Neuronal stem cell (in vitro differentiated cells): ENCODE measurements around the gene ITPKC.
"Not testable (repeated sequence)": the region's sequence is repeated elsewhere in the genome, so short reads cannot be mapped to it uniquely, and the experiment has no call there.

Experiments used
- DNase-seq: peaks from one replicate; pipeline ENCODE4 v3.0.0-alpha.2; 2013; ENCODE audit warnings: low spot score
- H2AFZ ChIP-seq: one replicate; pipeline ENCODE4 v1.6.1; 2013; ENCODE audit warnings: mild to moderate bottlenecking, low read length, inconsistent platforms
- H2AK5ac ChIP-seq: 2 replicates; pipeline ENCODE4 v1.6.1; 2013; ENCODE audit warnings: low read depth, mild to moderate bottlenecking, inconsistent platforms, low read length, moderate library complexity, mixed read lengths
- H2BK120ac ChIP-seq: 2 replicates; pipeline ENCODE4 v1.6.1; 2013; ENCODE audit warnings: low read depth, mild to moderate bottlenecking, inconsistent platforms, low read length, moderate library complexity, mixed read lengths
- H2BK12ac ChIP-seq: one replicate; pipeline ENCODE4 v1.6.1; 2013; ENCODE audit warnings: low read length, inconsistent platforms
- H2BK15ac ChIP-seq: 2 replicates; pipeline ENCODE4 v1.6.1; 2013; ENCODE audit warnings: mild to moderate bottlenecking, low read length, inconsistent platforms, mixed read lengths
- H2BK5ac ChIP-seq: one replicate; pipeline ENCODE4 v1.6.1; 2013; ENCODE audit warnings: inconsistent platforms, mild to moderate bottlenecking, low read length, moderate library complexity
- H3K14ac ChIP-seq: one replicate; pipeline ENCODE4 v1.6.1; 2013; ENCODE audit warnings: low read length, inconsistent platforms
- H3K18ac ChIP-seq: 2 replicates; pipeline ENCODE4 v1.6.1; 2013; ENCODE audit warnings: low read length, inconsistent platforms
- H3K23ac ChIP-seq: 2 replicates; pipeline ENCODE4 v1.6.1; 2013; ENCODE audit warnings: low read depth, mild to moderate bottlenecking, mixed read lengths, low read length, inconsistent platforms; ENCODE audit not compliant: poor library complexity
- H3K27ac ChIP-seq: replicated peaks from 3 replicates; pipeline ENCODE4 v1.5.1; 2013; ENCODE audit warnings: low read length, inconsistent platforms
- H3K27me3 ChIP-seq, 3 experiments: 2 replicates each; pipeline ENCODE4 v1.6.1; 2013; ENCODE audit warnings: low read length in 3 of 3, mild to moderate bottlenecking in 2 of 3, inconsistent platforms in 1 of 3, low read depth in 1 of 3, mixed read lengths in 1 of 3, moderate library complexity in 1 of 3; ENCODE audit not compliant: control insufficient read depth in 3 of 3, insufficient read depth in 3 of 3
- H3K36me3 ChIP-seq, 2 donors: replicated peaks in 1 of 2; 2 replicates each; pipeline ENCODE4 v1.6.1; 2013; ENCODE audit warnings: low read length in 2 of 2; ENCODE audit not compliant: control insufficient read depth in 2 of 2, insufficient read depth in 2 of 2
- H3K4ac ChIP-seq: 2 replicates; pipeline ENCODE4 v1.6.1; 2013; ENCODE audit warnings: inconsistent platforms, mild to moderate bottlenecking, low read length, moderate library complexity
- H3K4me1 ChIP-seq, 2 donors: 1 replicate in 1 of 2; 2 replicates in 1 of 2; pipeline ENCODE4 v1.6.1; 2013; ENCODE audit warnings: low read length in 2 of 2, low read depth in 1 of 2; ENCODE audit not compliant: control insufficient read depth in 2 of 2, insufficient read depth in 1 of 2
- H3K4me2 ChIP-seq: one replicate; pipeline ENCODE4 v1.6.1; 2013; ENCODE audit warnings: mild to moderate bottlenecking, low read length, inconsistent platforms; ENCODE audit not compliant: insufficient read depth, poor library complexity, severe bottlenecking
- H3K4me3 ChIP-seq, 2 donors: 2 replicates each; pipeline ENCODE4 v1.5.1; 2013; ENCODE audit warnings: low read length in 2 of 2, mild to moderate bottlenecking in 2 of 2, inconsistent platforms in 1 of 2, moderate library complexity in 1 of 2
- H3K79me1 ChIP-seq: one replicate; pipeline ENCODE4 v1.6.1; 2013; ENCODE audit warnings: low read depth, mild to moderate bottlenecking, inconsistent platforms, low read length, moderate library complexity
- H3K9ac ChIP-seq: one replicate; pipeline ENCODE4 v1.6.1; 2013; ENCODE audit warnings: mild to moderate bottlenecking, low read depth, low read length, inconsistent platforms; ENCODE audit not compliant: poor library complexity
- H3K9me3 ChIP-seq, 2 donors: replicated peaks in 1 of 2; 2 replicates each; pipeline versions ENCODE3 to v1.6.1; 2013; ENCODE audit warnings: low read length in 2 of 2, mild to moderate bottlenecking in 2 of 2, inconsistent platforms in 1 of 2, low read depth in 1 of 2, mixed read lengths in 1 of 2, moderate library complexity in 1 of 2; ENCODE audit not compliant: control insufficient read depth in 2 of 2, insufficient read depth in 1 of 2
- H4K8ac ChIP-seq: one replicate; pipeline ENCODE4 v1.6.1; 2013; ENCODE audit warnings: low read depth, mild to moderate bottlenecking, inconsistent platforms, low read length, moderate library complexity
- H4K91ac ChIP-seq: one replicate; pipeline ENCODE4 v1.6.1; 2013; ENCODE audit warnings: low read length, low read depth, mild to moderate bottlenecking, inconsistent platforms; ENCODE audit not compliant: poor library complexity
- WGBS, 2 donors: extraction: QIAGEN DNeasy Blood & Tissue Kit; methylation state at CpG; one replicate each; pipeline ENCODE4 v1.1.7; 2013; ENCODE audit warnings: missing lambda C conversion rate in 2 of 2, mixed read lengths in 1 of 2; ENCODE audit not compliant: insufficient read length in 2 of 2, insufficient replicate concordance in 1 of 2; ENCODE audit errors: extremely low coverage in 2 of 2; 5-methylcytosine and 5-hydroxymethylcytosine counted together

Gene ITPKC

GRCh38 chr19:40730065-40730464 lies 13.2 kb downstream of the ITPKC start:
- H2BK15ac ChIP-seq, H2BK120ac ChIP-seq, H3K4me1 ChIP-seq, H3K27ac ChIP-seq, H3K4ac ChIP-seq, H3K79me1 ChIP-seq, H3K4me2 ChIP-seq, H2BK12ac ChIP-seq, H3K23ac ChIP-seq, H2AFZ ChIP-seq, H2BK5ac ChIP-seq, H4K8ac ChIP-seq, H3K18ac ChIP-seq, H3K9ac ChIP-seq, H3K14ac ChIP-seq, H3K27me3 ChIP-seq, H4K91ac ChIP-seq, H3K9me3 ChIP-seq, H2AK5ac ChIP-seq, H3K4me3 ChIP-seq, DNase-seq: not testable (repeated sequence)
- H3K36me3 ChIP-seq, result peaks cover 31 to 86% of the 10 kb centered on the region in 2 donors
- WGBS, 2 donors, result no CpG with 5 or more reads among the region's 5 CpGs

- H2AFZ ChIP-seq, H3K9me3 ChIP-seq, H3K4ac ChIP-seq, H2BK5ac ChIP-seq, H3K9ac ChIP-seq, H3K18ac ChIP-seq, H3K79me1 ChIP-seq, H4K91ac ChIP-seq, H3K23ac ChIP-seq, DNase-seq, H3K4me1 ChIP-seq, H2AK5ac ChIP-seq, H3K27ac ChIP-seq, H2BK15ac ChIP-seq, H3K4me3 ChIP-seq, H3K14ac ChIP-seq, H2BK120ac ChIP-seq, H3K4me2 ChIP-seq, H2BK12ac ChIP-seq, H4K8ac ChIP-seq, H3K27me3 ChIP-seq: not testable (repeated sequence)
- no CpG with 5 or more reads among the region's 16 CpGs for WGBS, 2 donors
- peaks cover 40 to 89% of the 10 kb centered on the region in 2 donors for H3K36me3 ChIP-seq
Measured at GRCh38 chr19:40732304-40732703, 15.4 kb downstream of the ITPKC start.

GRCh38 chr19:40733149-40733548 lies 16.2 kb downstream of the ITPKC start:
- Histone ChIP-seq H3K27ac (no peak overlapping the region), H3K18ac (no peak overlapping the region), H3K4me1 (no peaks in the 10 kb centered on the region), H3K4me2 (no peak overlapping the region), H3K9ac (no peak overlapping the region), H3K79me1 (no peaks in the 10 kb centered on the region), H2BK120ac (no peak overlapping the region), H2BK12ac (no peak overlapping the region), H3K4me3 (peak overlapping the region in 1 of 2 donors; percentile 23), H2BK5ac (no peak overlapping the region), H3K23ac (no peak overlapping the region), H3K36me3 (peaks cover 36 to 86% of the 10 kb centered on the region in 2 donors), H3K9me3 (no peaks in the 10 kb centered on the region), H4K91ac (no peak overlapping the region), H2AK5ac (no peak overlapping the region), H4K8ac (no peak overlapping the region), H2BK15ac (no peak overlapping the region), H3K14ac (no peak overlapping the region), H3K4ac (no peak overlapping the region), H2AFZ (no peak overlapping the region), H3K27me3 (no peaks in the 10 kb centered on the region)
- no CpG with 5 or more reads among the region's 13 CpGs for WGBS, 2 donors
- DNase-seq, result no peak

DNA sequence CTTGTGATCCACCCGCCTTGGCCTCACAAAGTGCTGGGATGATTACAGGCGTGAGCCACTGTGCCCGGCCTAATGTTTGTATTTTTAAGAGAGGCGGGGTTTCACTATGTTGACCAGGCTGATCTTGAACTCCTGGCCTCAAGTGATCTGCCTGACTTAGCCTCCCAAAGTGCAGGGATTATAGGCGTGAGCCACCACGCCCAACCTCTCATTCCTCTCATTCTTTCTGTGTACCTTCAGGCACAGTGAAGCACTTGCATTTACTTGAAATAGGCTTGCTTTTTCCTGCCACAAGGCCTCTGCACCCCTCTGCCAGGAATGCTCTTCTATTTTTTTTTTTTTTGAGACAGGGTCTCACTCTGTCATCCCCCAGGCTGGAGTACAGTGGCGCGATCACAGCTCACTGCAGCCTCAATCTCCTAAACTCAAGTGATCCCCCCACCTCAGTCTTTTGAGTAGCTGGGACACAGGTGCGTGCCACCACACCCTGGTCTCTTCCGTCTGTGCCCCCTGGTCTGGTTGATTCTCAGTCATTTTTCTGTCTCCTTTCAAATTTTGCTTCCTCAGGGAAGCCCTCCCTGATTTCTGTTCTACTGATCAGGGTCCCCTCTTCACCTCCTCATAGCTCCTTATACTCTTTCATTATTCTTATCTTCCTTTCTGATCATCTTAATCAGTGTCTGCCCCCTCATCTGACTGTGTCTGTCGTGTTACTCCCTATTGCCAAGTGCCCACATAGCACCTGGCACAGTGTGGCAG lies 18.3 kb downstream of the ITPKC start:
- no peak overlapping the region for H3K4me3 ChIP-seq
- H3K79me1 ChIP-seq, result peaks cover 3% of the 10 kb centered on the region
- no peak overlapping the region for H2BK12ac ChIP-seq
- H4K91ac ChIP-seq, result no peak overlapping the region
- H3K36me3 ChIP-seq, result peaks cover 44 to 86% of the 10 kb centered on the region in 2 donors
- H3K9ac ChIP-seq, result no peak overlapping the region
- no peak overlapping the region for H3K23ac ChIP-seq
- WGBS, 2 donors, result no CpG with 5 or more reads among the region's 11 CpGs
- no peak overlapping the region for H3K4ac ChIP-seq
- no peaks in the 10 kb centered on the region for H3K27me3 ChIP-seq
- H2BK5ac ChIP-seq, result no peak overlapping the region
- H2AFZ ChIP-seq, result no peak overlapping the region
- H3K9me3 ChIP-seq, result no peaks in the 10 kb centered on the region
- H2BK120ac ChIP-seq, result no peak overlapping the region
- no peaks in the 10 kb centered on the region for H3K4me1 ChIP-seq
- no peak overlapping the region for H3K4me2 ChIP-seq
- H4K8ac ChIP-seq, result no peak overlapping the region
- H2AK5ac ChIP-seq, result no peak overlapping the region
- no peak overlapping the region for H2BK15ac ChIP-seq
- no peak overlapping the region for H3K14ac ChIP-seq
- H3K18ac ChIP-seq, result no peak overlapping the region
- no peak for DNase-seq
- no peak overlapping the region for H3K27ac ChIP-seq
